DND-41 (cell line): ENCODE results near the gene CDHR2.

Source experiments
- ATAC-seq: fragments of 200-7000 bp; cut with Tn5 transposase; 3 replicates; pipeline ENCODE4 v1.9.1; 2021; ENCODE audit warnings: low read depth; ENCODE audit not compliant: insufficient read depth
- DNase-seq: peaks from one replicate; pipeline ENCODE4 v3.0.0-alpha.2; 2020
- H2AFZ ChIP-seq: 2 replicates; pipeline ENCODE4 v1.6.0; 2012; ENCODE audit warnings: low read depth, low read length
- H3K27ac ChIP-seq: 2 replicates; pipeline ENCODE4 v1.5.1; 2012; ENCODE audit warnings: low read length, inconsistent platforms
- H3K27me3 ChIP-seq: fragments of 200-600 bp; sonication (generic); 2 replicates; pipeline ENCODE4 v1.6.0; 2012; ENCODE audit warnings: low read length, mild to moderate bottlenecking, inconsistent platforms; ENCODE audit not compliant: insufficient read depth, poor library complexity
- H3K36me3 ChIP-seq: 2 replicates; pipeline ENCODE4 v1.5.1; 2012; ENCODE audit warnings: low read length, inconsistent platforms; ENCODE audit not compliant: insufficient read depth
- H3K4me1 ChIP-seq: 2 replicates; pipeline ENCODE4 v1.5.1; 2012; ENCODE audit warnings: mild to moderate bottlenecking, low read length; ENCODE audit not compliant: insufficient read depth
- H3K4me2 ChIP-seq: 2 replicates; pipeline ENCODE4 v1.6.0; 2012; ENCODE audit warnings: mild to moderate bottlenecking, moderate library complexity, low read length, inconsistent platforms; ENCODE audit not compliant: insufficient read depth
- H3K4me3 ChIP-seq, 2 experiments: fragments of 200-600 bp in 1 of 2; shearing (Covaris generic) in 1 of 2; 2 replicates each; pipeline ENCODE4 v1.5.1; 2012 to 2016; ENCODE audit warnings: inconsistent platforms in 2 of 2, low read length in 2 of 2, mild to moderate bottlenecking in 2 of 2, low read depth in 1 of 2, moderate library complexity in 1 of 2
- H3K79me2 ChIP-seq: 2 replicates; pipeline ENCODE4 v1.6.0; 2012; ENCODE audit warnings: low read length, inconsistent platforms; ENCODE audit not compliant: insufficient read depth
- H3K9ac ChIP-seq: 2 replicates; pipeline ENCODE4 v1.6.0; 2012; ENCODE audit warnings: low read depth, mild to moderate bottlenecking, inconsistent platforms, low read length, moderate library complexity
- H3K9me3 ChIP-seq: 2 replicates; pipeline ENCODE4 v1.5.1; 2012; ENCODE audit warnings: low read length, moderate library complexity, mild to moderate bottlenecking, inconsistent platforms; ENCODE audit not compliant: insufficient read depth, severe bottlenecking
- H4K20me1 ChIP-seq: 2 replicates; pipeline ENCODE4 v1.6.0; 2012; ENCODE audit warnings: low read length; ENCODE audit not compliant: insufficient read depth
- CTCF ChIP-seq: IDR thresholded peaks from 2 replicates; pipeline ENCODE4 v1.5.1; 2012; ENCODE audit warnings: borderline replicate concordance, low read length, moderate library complexity, mild to moderate bottlenecking; ENCODE audit not compliant: poor library complexity, severe bottlenecking; ENCODE audit errors: extremely low read depth
- EZH2 ChIP-seq: IDR thresholded peaks from 3 replicates; pipeline ENCODE4 v1.6.1; 2012; ENCODE audit warnings: borderline replicate concordance, low read depth, mild to moderate bottlenecking, moderate library complexity, low read length, inconsistent platforms; ENCODE audit not compliant: severe bottlenecking

Gene CDHR2

GRCh38 chr5:176628406-176629228 is 79.5 kb downstream of the CDHR2 start:
- Histone ChIP-seq H3K4me3 (no peak overlapping the region), H3K27me3 (peaks cover 4% of the 10 kb centered on the region), H2AFZ (no peak overlapping the region), H3K36me3 (no peaks in the 10 kb centered on the region), H3K9me3 (no peaks in the 10 kb centered on the region), H4K20me1 (no peaks in the 10 kb centered on the region), H3K27ac (no peak overlapping the region), H3K4me1 (no peaks in the 10 kb centered on the region), H3K4me2 (no peak overlapping the region), H3K79me2 (no peaks in the 10 kb centered on the region), H3K9ac (no peak overlapping the region)
- ATAC-seq (no peak), DNase-seq (no peak)
- no peak for TF ChIP-seq CTCF
- TF ChIP-seq EZH2, result no peak

GRCh38 chr5:176629317-176629852 is 80.2 kb downstream of the CDHR2 start:
- ATAC-seq, result no peak

GRCh38 chr5:176629853-176630680 is 80.9 kb downstream of the CDHR2 start, which contains the start of the genes EIF4E1B and SNCB:
EIF4E1B (plus strand) TSS chr5:176630675; CDS start chr5:176642788, 12,113 bp downstream.
SNCB (minus strand) TSS chr5:176630534; CDS start chr5:176629654, 880 bp downstream.
- no peak within 1 kb of the TSS for H3K27ac ChIP-seq
- no peak within 1 kb of the TSS for H3K4me2 ChIP-seq
- no peaks in the 10 kb centered on the region for H3K9me3 ChIP-seq
- no peak for TF ChIP-seq EZH2
- TF ChIP-seq CTCF, result no peak
- H3K36me3 ChIP-seq, result no peaks in the 10 kb centered on the region
- no peaks in the 10 kb centered on the region for H3K4me1 ChIP-seq
- no peaks in the 10 kb centered on the region for H3K79me2 ChIP-seq
- no peak within 1 kb of the TSS for H3K9ac ChIP-seq
- peaks cover 12% of the 10 kb centered on the region for H3K27me3 ChIP-seq
- DNase-seq, result no peak
- no peak for ATAC-seq
- no peak within 1 kb of the TSS for H3K4me3 ChIP-seq
- no peak within 1 kb of the TSS for H2AFZ ChIP-seq
- H4K20me1 ChIP-seq, result no peaks in the 10 kb centered on the region

More at GRCh38 chr5:176629317-176629852, 80.2 kb downstream of the CDHR2 start:
- no peak overlapping the region for H3K27ac ChIP-seq
- H2AFZ ChIP-seq, result no peak overlapping the region
- H4K20me1 ChIP-seq, result no peaks in the 10 kb centered on the region
- H3K9ac ChIP-seq, result no peak overlapping the region
- H3K27me3 ChIP-seq, result peaks cover 10% of the 10 kb centered on the region
- H3K4me2 ChIP-seq, result no peak overlapping the region
- H3K36me3 ChIP-seq, result no peaks in the 10 kb centered on the region
- no peaks in the 10 kb centered on the region for H3K4me1 ChIP-seq
- TF ChIP-seq CTCF (no peak), EZH2 (no peak)
- H3K4me3 ChIP-seq, result no peak overlapping the region
- no peaks in the 10 kb centered on the region for H3K79me2 ChIP-seq
- no peaks in the 10 kb centered on the region for H3K9me3 ChIP-seq
- no peak for DNase-seq
